GM18519 (cell line): ENCODE data around the gene THSD7A.
A peak's percentile ranks its signal among the peaks of the same experiment; 100 is the strongest.

Source experiments
- ATAC-seq: cut with Tn5 transposase; IDR thresholded peaks from one replicate; pipeline ENCODE4 v1.9.1; 2021; ENCODE audit warnings: mild to moderate bottlenecking, moderate library complexity; ENCODE audit not compliant: unreplicated experiment, low FRiP score

The THSD7A gene

GRCh38 chr7:11831736-11832495 is at the start of gene THSD7A:
Gene THSD7A, minus strand, starts transcription at chr7:11832198. Its CDS starts 252 bp downstream, at chr7:11831946.
- ATAC-seq = peak; percentile 67

DNA sequence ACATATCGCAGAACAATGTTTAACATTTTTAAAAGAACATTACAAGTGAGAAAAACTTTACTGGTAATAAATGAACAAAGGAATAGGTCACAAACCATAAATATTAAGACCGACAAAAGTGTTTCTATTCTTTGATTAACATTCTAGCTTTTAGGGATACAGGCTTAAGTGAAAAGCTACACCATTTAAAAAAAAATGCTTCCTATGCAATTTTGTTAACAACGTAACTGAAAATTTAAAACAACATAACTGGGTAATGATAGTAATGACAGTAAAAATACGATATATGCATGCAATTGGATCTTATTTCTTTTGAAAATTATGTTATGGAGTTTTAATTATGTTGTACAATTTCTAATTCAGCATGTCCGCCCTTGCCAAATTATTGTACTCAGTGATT is 49.7 kb upstream of the THSD7A start:
- ATAC-seq = no peak

- ATAC-seq = no peak
Observed at GRCh38 chr7:11875635-11876034, 43.6 kb upstream of the THSD7A start.

DNA sequence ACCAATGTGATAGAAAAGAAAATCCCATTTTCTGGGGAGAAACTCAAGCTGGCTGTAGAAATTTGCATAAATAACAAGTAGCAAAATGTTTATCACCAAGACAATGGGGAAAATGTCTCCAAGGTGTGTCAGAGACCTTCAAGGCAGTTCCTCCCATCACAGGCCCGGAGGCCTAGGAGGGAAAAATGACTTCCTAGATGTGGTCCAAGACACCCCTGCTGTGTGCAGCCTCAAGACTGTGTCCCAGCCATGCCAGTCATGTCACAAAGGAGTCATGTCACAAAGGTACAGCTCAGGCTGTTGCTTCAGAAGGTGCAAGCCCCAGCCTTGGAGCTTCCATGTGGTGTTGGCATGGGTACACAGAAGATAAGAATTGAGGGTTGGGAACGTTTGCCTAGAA is 33.7 kb upstream of the THSD7A start:
- ATAC-seq = no peak

- no peak for ATAC-seq
Observed at GRCh38 chr7:11858622-11859302, 26.8 kb upstream of the THSD7A start.

DNA sequence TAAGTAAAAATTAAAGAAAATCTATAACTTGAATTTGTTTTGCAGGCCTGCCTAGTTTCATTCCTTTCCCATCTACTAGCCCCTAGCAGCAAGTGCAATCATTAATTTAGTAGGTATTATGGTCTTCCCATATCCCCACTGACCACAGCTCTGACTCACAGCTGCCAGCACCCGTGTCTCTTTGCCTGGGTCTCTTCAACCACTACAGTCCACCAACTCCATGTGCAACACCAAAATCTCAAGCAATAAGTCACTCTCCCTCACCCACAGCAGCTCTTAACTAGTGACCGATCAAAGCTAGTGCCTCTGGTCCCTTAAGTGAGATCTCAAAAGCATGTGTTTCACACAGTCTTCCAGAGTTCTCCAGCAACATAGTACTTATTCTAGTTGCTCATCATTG is 26.0 kb upstream of the THSD7A start:
- no peak for ATAC-seq

DNA sequence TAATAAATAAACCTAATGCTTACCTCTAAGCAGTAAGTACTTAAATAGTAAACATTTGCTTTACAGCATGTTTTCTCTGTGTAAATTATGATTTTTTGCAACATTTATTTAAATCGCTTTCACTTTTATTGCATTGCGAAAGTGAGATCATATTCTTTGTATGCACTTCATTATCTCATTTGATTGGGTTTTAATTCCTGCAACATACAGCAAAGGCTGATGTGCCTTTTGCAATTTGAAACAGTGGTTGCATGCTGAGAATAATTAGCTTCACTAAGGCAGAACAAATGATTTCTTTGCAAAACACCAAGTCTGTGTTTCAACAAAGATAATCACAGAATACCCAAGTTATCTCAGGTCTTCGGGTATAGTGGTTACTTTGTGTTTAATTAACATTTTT is 16.3 kb upstream of the THSD7A start:
- ATAC-seq = no peak

DNA sequence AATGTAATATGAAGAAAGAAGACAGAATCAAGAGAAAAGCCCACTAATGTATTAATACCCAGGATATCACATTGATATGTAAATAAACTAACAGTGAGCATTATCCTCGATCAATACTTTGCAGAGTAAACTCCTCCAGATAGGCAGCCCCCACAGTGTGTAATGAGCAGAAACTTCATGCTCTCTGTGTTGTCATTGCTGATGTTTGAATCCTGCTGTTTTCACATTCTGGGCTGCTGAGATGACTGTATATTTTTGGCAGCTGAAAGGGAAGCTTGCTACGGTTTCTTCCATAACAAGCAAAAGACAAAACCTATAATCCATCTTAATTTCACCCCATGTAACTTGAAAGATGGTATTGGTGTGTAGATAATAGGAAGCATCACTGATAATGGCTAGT is 15.3 kb upstream of the THSD7A start:
- no peak for ATAC-seq

- no peak for ATAC-seq
Observed at GRCh38 chr7:11846361-11846955, 14.5 kb upstream of the THSD7A start.

DNA sequence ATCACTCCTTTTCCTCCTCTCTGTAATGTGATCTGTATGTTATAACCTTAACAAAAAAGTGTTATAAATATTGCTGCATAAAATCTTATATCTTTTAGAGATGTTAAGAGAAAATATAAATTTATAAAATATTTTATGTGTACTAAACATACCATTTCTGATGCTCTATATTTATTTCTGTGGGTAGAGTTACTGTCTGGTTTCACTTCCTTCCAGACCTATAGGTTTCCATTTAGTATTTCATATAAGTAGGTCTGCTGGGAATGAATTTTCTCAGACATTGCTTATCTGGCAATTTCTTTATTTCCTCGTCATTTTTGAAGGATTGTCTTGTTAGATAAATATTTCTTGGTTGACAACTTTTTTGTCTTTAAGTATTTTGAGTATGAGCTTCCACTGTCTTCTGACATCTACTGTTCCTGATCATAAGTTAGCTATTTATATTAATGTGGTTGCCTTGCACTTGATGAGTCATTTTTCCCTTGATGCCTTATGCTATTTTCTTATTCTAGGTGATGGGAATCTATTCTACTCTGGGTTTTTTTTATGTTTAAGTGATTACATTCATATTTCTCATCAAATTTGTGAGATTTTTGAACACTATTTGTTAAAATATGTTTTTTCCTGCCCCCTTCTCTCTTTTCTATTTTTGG is 11.2 kb upstream of the THSD7A start:
- no peak for ATAC-seq

DNA sequence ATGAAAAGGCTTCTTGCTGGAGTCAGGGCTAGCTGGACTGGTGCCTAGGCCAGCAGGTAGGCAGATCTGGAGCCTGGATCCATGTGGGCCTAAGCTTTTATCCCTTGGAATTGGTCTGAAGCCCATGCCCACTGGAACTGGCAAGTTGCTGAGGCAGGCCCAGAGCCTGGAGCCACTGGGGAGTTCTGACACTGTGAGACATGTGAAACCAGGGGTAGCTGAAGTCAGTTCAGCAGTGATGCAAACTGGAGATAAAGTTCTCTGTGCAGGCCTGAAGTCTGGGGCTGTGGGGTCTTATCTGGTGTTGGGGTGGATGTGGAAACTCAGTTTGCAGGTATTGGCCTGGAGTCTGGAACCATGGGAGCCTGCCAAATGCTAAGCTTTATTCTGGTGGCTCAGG is 9.7 kb upstream of the THSD7A start:
- ATAC-seq = no peak

DNA sequence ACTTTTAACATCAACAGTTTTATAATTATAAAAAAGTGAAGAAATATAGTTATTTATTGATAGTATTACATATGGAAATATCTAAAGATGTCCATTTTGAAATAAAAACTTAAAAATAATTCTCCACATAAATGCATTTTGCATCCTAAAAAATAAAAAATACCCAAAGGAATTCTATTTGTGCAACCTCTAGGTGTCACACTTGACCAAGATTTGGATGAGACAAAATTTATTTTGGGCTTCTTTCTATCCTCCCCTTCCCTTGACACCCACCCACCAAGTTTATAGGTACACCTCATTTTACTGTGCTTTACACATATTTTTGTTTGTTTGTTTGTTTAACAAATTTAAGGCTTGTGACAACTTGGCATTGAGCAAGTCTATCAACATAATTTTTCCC is 3.3 kb upstream of the THSD7A start:
- no peak for ATAC-seq

- no peak for ATAC-seq
Observed at GRCh38 chr7:11833431-11833830, 1.4 kb upstream of the THSD7A start.

DNA sequence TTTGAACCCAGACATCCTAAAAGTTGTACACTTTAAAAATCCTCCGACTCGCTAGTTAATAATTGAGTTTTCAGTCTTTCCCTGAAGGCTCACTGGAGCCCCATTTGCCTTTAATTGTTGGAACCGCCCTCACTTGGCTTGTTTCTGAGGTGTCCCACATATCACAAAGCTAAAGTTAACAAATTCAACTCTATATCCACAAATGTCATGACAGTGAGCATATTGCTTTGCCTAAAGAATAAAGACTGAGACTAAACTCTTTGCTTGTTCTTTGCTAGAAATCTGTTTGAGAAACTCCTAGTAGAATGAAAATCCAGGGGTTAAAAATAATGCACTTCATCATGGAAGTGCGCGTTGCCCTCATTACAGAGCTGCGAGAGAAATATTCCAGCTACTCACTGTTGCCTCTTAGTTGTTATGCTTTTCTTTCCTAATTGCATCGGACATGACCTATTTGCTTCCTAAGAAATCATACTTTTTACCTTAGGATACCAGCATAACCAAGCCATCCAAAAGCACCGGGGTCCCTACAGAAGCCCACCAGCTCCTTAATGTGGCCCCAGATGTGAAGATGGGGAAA is 752 bp downstream of the THSD7A start:
- peak; percentile 2 for ATAC-seq

- ATAC-seq = no peak
Observed at GRCh38 chr7:11830582-11831155, 1.3 kb downstream of the THSD7A start.

DNA sequence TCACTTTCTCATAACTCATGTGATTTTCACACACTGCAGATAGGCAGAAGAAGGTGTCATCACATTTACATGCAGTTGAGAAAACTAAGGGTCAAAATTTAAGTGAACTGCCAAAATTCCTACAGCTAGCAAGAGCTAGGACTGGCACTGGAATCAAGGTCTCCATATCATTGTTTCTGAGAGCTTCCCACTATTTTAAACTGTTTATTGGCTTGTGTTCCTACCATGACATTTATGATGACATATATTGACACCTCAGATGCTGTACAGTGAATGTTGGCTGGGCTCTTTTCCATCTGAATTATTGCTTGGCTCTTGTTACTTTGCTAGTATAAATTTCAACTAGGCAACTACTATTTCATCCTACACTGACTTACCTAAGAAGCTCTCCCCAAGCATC is 2.0 kb downstream of the THSD7A start:
- ATAC-seq = no peak

DNA sequence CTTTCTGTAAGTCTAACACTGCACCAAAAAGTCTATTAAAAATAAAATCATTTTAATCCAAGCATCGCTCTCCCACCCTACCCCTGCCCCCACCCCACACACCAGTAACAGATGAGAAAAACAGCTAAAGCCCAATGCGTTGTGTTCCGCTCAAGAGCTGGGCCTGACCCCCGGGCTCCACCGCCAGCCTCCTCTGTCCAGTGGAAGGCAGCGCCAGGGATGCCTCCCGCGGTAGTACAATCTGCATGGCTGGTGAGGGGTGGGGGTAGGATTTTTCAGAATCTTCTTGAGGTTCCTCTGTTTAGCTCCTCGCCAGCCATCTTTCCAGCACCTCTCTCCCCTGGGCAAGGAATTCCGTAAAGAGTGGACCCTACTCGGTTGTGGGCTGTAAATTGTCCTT is 12.1 kb downstream of the THSD7A start:
- no peak for ATAC-seq

- ATAC-seq = no peak
Observed at GRCh38 chr7:11819271-11819670, 12.7 kb downstream of the THSD7A start.

GRCh38 chr7:11818281-11818680 is 13.7 kb downstream of the THSD7A start:
- ATAC-seq = no peak

DNA sequence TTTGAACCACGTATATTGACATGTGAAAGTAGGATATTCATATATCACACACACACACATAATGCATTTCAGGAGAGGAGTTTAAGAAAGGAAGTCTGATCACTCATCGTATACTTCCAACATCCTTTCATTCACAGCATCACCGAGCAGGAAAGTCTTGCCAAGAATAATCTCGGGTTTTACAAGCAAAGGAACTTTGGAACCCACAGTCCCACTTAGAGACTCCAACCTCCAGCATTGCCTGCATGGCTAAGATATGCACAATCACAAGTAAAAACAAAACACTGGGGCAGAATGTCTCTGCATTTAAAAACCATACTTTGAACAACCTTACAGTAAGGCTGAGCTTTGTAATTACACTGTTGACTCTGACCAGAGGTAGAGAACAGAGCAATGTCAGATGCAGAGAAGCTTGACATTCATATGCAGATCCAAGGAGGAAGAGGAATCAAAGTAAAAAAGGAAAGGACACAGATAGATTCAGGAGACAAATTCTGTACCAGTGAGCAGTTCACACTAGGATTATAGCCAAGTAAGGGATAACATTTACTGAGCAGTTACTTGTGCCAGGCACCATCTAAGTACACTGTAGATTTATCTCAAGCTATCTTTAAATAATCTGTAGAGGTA is 14.8 kb downstream of the THSD7A start:
- ATAC-seq = no peak
